ENCODE results near the gene SLCO2B1. TPM values are rescaled to one million over a fixed set of nuclear protein-coding genes. Genes with fewer than 3 reads are reported as not detected.

SLCO2B1 gene
- total and polyA plus RNA-seq, 2 of the 8 experiments (the other 6 are each of a cell fraction or from before 2014, with no cell fraction given): 0.03 TPM; not detected in 1

DNA sequence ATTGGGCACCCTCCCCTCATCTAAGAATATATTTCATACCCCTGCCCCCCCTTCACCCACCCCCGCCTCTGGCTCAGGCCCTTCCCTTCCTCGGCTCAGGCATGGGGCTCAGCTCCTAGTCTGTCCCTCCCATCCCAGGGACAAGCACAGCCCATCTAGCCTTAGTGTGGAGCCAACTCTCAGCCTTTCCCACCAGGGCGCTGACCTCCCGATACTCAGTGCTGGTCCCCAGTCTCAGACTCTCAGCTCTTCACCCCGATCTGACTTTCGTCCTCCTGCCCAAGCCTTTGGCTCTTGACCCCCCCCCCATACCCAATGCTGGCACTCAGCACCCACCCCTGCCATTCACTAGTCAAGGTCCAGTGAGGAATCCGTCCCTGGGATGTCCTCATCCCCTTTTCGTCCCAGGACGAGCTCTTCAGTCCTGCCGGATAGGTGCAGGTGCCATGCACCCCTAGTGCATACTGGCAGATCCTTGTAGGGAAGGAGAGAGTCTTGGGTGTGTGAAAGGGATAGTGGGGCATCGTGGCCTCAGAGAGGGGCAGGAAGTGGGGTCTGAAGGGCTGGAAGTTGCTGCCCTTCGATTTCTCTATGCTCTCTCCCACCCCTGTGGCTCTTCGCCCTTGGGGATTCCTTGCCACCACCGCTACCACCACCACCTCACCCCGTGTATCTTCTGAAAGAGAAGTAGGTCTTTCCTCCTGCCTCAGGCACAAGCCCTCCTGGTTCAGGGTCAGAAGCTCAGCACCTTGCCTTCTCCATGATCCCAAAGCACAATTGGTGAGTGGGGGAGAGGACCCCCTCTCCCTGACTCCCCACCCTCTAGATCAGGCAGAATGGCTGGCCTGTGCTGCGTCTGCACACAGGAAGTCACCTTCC is 92.1 kb downstream of the SLCO2B1 start (continued):
- TF ChIP-seq USF2 (IDR thresholded peaks at IDR 0.05; ENCODE audit: low read length) (no peak), RAD21 (IDR thresholded peaks at IDR 0.05 in 1 of 2, conservative IDR thresholded peaks at IDR 0.05 in 1 of 2; ENCODE audit: low read depth in 2 of 2, low read length in 2 of 2) (no peak), CREB1 (IDR thresholded peaks at IDR 0.05) (no peak), SIRT6 (IDR thresholded peaks at IDR 0.05; ENCODE audit: low read length) (no peak), BACH1 (IDR thresholded peaks at IDR 0.05; ENCODE audit: low read length) (no peak), CHD2 (IDR thresholded peaks at IDR 0.05; ENCODE audit: low read length) (no peak), TEAD4 (IDR thresholded peaks at IDR 0.05; ENCODE audit: low read depth, low read length) (no peak), SP4 (IDR thresholded peaks at IDR 0.05; ENCODE audit: low read length) (no peak)

Measured in H1 (cell line).